ENCODE data around the gene MMP26.
A peak's percentile ranks its signal among the peaks of the same experiment; 100 is the strongest.
"Not testable (repeated sequence)": the region's sequence is repeated elsewhere in the genome, so short reads cannot be mapped to it uniquely, and the experiment has no call there.

Gene MMP26

GRCh38 chr11:4697585-4697984, 7.0 kb upstream of the MMP26 start, which contains the start of gene OR51E2:
OR51E2 (minus strand) TSS chr11:4697853; CDS start chr11:4682711, 15,142 bp downstream.
- Histone ChIP-seq H3K36me3 (ENCODE audit: insufficient read depth, low read length) (no peaks in the 10 kb centered on the region), H3K4me1 (ENCODE audit: insufficient read depth, low read length) (no peaks in the 10 kb centered on the region), H3K9ac (ENCODE audit: low read depth, low read length) (no peak within 1 kb of the TSS), H3K9me3 (ENCODE audit: control insufficient read depth, insufficient read depth, low read length) (no peaks in the 10 kb centered on the region)

GRCh38 chr11:4699697-4700435, 4.7 kb upstream of the MMP26 start:
- Histone ChIP-seq H3K4me1 (ENCODE audit: insufficient read depth, low read length) (peaks cover 7% of the 10 kb centered on the region; the same call in 1 of the 2 replicates), H3K36me3 (ENCODE audit: insufficient read depth, low read length) (no peaks in the 10 kb centered on the region), H3K9me3 (ENCODE audit: control insufficient read depth, insufficient read depth, low read length) (no peaks in the 10 kb centered on the region), H3K9ac (ENCODE audit: low read depth, low read length) (no peak overlapping the region)

GRCh38 chr11:4700436-4700820, 4.2 kb upstream of the MMP26 start:
- H3K9ac ChIP-seq (ENCODE audit: low read depth, low read length), result no peak overlapping the region
- H3K36me3 ChIP-seq (ENCODE audit: insufficient read depth, low read length), result no peaks in the 10 kb centered on the region
- H3K9me3 ChIP-seq (ENCODE audit: control insufficient read depth, insufficient read depth, low read length), result no peaks in the 10 kb centered on the region
- H3K4me1 ChIP-seq (ENCODE audit: insufficient read depth, low read length), result peaks cover 7% of the 10 kb centered on the region; the same call in 1 of the 2 replicates

- H3K4me1 ChIP-seq (ENCODE audit: insufficient read depth, low read length), result peaks cover 7% of the 10 kb centered on the region; the same call in 1 of the 2 replicates
- no peaks in the 10 kb centered on the region for H3K9me3 ChIP-seq (ENCODE audit: control insufficient read depth, insufficient read depth, low read length)
- H3K9ac ChIP-seq (ENCODE audit: low read depth, low read length), result peak overlapping the region; percentile 24; the same call in 1 of the 2 replicates
- H3K36me3 ChIP-seq (ENCODE audit: insufficient read depth, low read length), result no peaks in the 10 kb centered on the region
Observed at GRCh38 chr11:4704790-4705334, 278 bp downstream of the MMP26 start.

- no peak overlapping the region for H3K9ac ChIP-seq (ENCODE audit: low read depth, low read length)
Observed at GRCh38 chr11:4713241-4713640, 8.7 kb downstream of the MMP26 start.

GRCh38 chr11:4714300-4714699, 9.7 kb downstream of the MMP26 start:
- peaks cover 9% of the 10 kb centered on the region; the same call in 1 of the 2 replicates for H3K4me1 ChIP-seq (ENCODE audit: insufficient read depth, low read length)
- no peaks in the 10 kb centered on the region for H3K36me3 ChIP-seq (ENCODE audit: insufficient read depth, low read length)
- H3K9me3 ChIP-seq (ENCODE audit: control insufficient read depth, insufficient read depth, low read length), result no peaks in the 10 kb centered on the region
- H3K9ac ChIP-seq (ENCODE audit: low read depth, low read length), result no peak overlapping the region

More at GRCh38 chr11:4713241-4713640, 8.7 kb downstream of the MMP26 start:
- no peaks in the 10 kb centered on the region for H3K36me3 ChIP-seq (ENCODE audit: insufficient read depth, low read length)
- no peaks in the 10 kb centered on the region for H3K9me3 ChIP-seq (ENCODE audit: control insufficient read depth, insufficient read depth, low read length)
- H3K4me1 ChIP-seq (ENCODE audit: insufficient read depth, low read length), result peaks cover 3% of the 10 kb centered on the region; the same call in 1 of the 2 replicates

- H3K9ac ChIP-seq (ENCODE audit: low read depth, low read length); H3K9me3 ChIP-seq (ENCODE audit: control insufficient read depth, insufficient read depth, low read length); H3K4me1 ChIP-seq (ENCODE audit: insufficient read depth, low read length); H3K36me3 ChIP-seq (ENCODE audit: insufficient read depth, low read length): not testable (repeated sequence)
Observed at GRCh38 chr11:4722616-4723534, 18.3 kb downstream of the MMP26 start.

- H3K4me1 ChIP-seq (ENCODE audit: insufficient read depth, low read length), result no peaks in the 10 kb centered on the region
- no peak overlapping the region for H3K9ac ChIP-seq (ENCODE audit: low read depth, low read length)
- H3K36me3 ChIP-seq (ENCODE audit: insufficient read depth, low read length), result no peaks in the 10 kb centered on the region
- no peaks in the 10 kb centered on the region for H3K9me3 ChIP-seq (ENCODE audit: control insufficient read depth, insufficient read depth, low read length)
Observed at GRCh38 chr11:4727171-4727570, 22.6 kb downstream of the MMP26 start.

GRCh38 chr11:4740735-4741134, 36.2 kb downstream of the MMP26 start:
- H3K9ac ChIP-seq (ENCODE audit: low read depth, low read length), result no peak overlapping the region
- H3K9me3 ChIP-seq (ENCODE audit: control insufficient read depth, insufficient read depth, low read length), result no peaks in the 10 kb centered on the region
- H3K4me1 ChIP-seq (ENCODE audit: insufficient read depth, low read length), result no peaks in the 10 kb centered on the region
- no peaks in the 10 kb centered on the region for H3K36me3 ChIP-seq (ENCODE audit: insufficient read depth, low read length)

GRCh38 chr11:4748438-4748837, 43.9 kb downstream of the MMP26 start:
- Histone ChIP-seq H3K36me3 (ENCODE audit: insufficient read depth, low read length) (no peaks in the 10 kb centered on the region), H3K9ac (ENCODE audit: low read depth, low read length) (no peak overlapping the region), H3K4me1 (ENCODE audit: insufficient read depth, low read length) (no peaks in the 10 kb centered on the region), H3K9me3 (ENCODE audit: control insufficient read depth, insufficient read depth, low read length) (no peaks in the 10 kb centered on the region)

- no peak overlapping the region for H3K9ac ChIP-seq (ENCODE audit: low read depth, low read length)
- no peaks in the 10 kb centered on the region for H3K36me3 ChIP-seq (ENCODE audit: insufficient read depth, low read length)
- no peaks in the 10 kb centered on the region for H3K4me1 ChIP-seq (ENCODE audit: insufficient read depth, low read length)
- H3K9me3 ChIP-seq (ENCODE audit: control insufficient read depth, insufficient read depth, low read length), result no peaks in the 10 kb centered on the region
Observed at GRCh38 chr11:4751201-4751600, 46.6 kb downstream of the MMP26 start.

Measured in ES-I3 (cell line).